Esophagus mucosa (tissue), 1 donor: ENCODE measurements around the gene ABLIM1. TPM values are rescaled to one million over a fixed set of nuclear protein-coding genes. Genes with fewer than 3 reads are reported as not detected.

Source experiments
- ATAC-seq: fragments of 200-7000 bp; cut with Tn5 transposase; one replicate; pipeline ENCODE4 v1.9.1; 2020
- total RNA-seq: library from RNA; stranded (reverse); gene quantifications from one replicate; pipeline ENCODE4 v1.2.4, GENCODE V29; 2023
- donor health status: DM: yes; HTN: yes; CAD: no.

The ABLIM1 gene
- total RNA-seq, 1 donor from 2014 or later: 304 TPM

- no peak for ATAC-seq
Observed at GRCh38 chr10:114485696-114486400, 172.2 kb downstream of the ABLIM1 start.

GRCh38 chr10:114483575-114483974, 174.5 kb downstream of the ABLIM1 start:
- no peak for ATAC-seq

- ATAC-seq: no peak
Observed at GRCh38 chr10:114482480-114483304, 175.4 kb downstream of the ABLIM1 start.

- ATAC-seq: no peak
Observed at GRCh38 chr10:114481055-114481454, 177.0 kb downstream of the ABLIM1 start.

- ATAC-seq: no peak
Observed at GRCh38 chr10:114479836-114480235, 178.2 kb downstream of the ABLIM1 start.

- ATAC-seq: peak; percentile 30
Observed at GRCh38 chr10:114479307-114479706, 178.8 kb downstream of the ABLIM1 start.

GRCh38 chr10:114478281-114478680, 179.8 kb downstream of the ABLIM1 start:
- ATAC-seq: no peak

- ATAC-seq: peak; percentile 25
Observed at GRCh38 chr10:114477285-114477684, 180.8 kb downstream of the ABLIM1 start.

- ATAC-seq: no peak
Observed at GRCh38 chr10:114474989-114475388, 183.1 kb downstream of the ABLIM1 start.

- ATAC-seq: no peak
Observed at GRCh38 chr10:114473776-114474175, 184.3 kb downstream of the ABLIM1 start.

GRCh38 chr10:114472877-114473253, 185.2 kb downstream of the ABLIM1 start:
- no peak for ATAC-seq

GRCh38 chr10:114471906-114472876, 185.9 kb downstream of the ABLIM1 start:
- no peak for ATAC-seq

- ATAC-seq: peak; percentile 90
Observed at GRCh38 chr10:114470956-114471905, 186.8 kb downstream of the ABLIM1 start.

- no peak for ATAC-seq
Observed at GRCh38 chr10:114470361-114470760, 187.7 kb downstream of the ABLIM1 start.

GRCh38 chr10:114458955-114459354, 199.1 kb downstream of the ABLIM1 start:
- peak; percentile 61 for ATAC-seq

- ATAC-seq: no peak
Observed at GRCh38 chr10:114458216-114458920, 199.7 kb downstream of the ABLIM1 start.

GRCh38 chr10:114453576-114453975, 204.5 kb downstream of the ABLIM1 start:
- ATAC-seq: no peak

GRCh38 chr10:114448897-114449296, 209.2 kb downstream of the ABLIM1 start:
- no peak for ATAC-seq

- ATAC-seq: no peak
Observed at GRCh38 chr10:114445332-114445731, 212.7 kb downstream of the ABLIM1 start.

GRCh38 chr10:114444819-114445218, 213.3 kb downstream of the ABLIM1 start:
- peak; percentile 19 for ATAC-seq

GRCh38 chr10:114442091-114442630, 215.9 kb downstream of the ABLIM1 start:
- no peak for ATAC-seq
